Endothelial cell of umbilical vein (primary cell): ENCODE results near the gene EXT2.

Experiments
- EZH2 ChIP-seq: IDR thresholded peaks from 2 replicates; pipeline ENCODE4 v1.6.1; 2012; ENCODE audit warnings: borderline replicate concordance, low read depth, mild to moderate bottlenecking, moderate library complexity, low read length, inconsistent platforms; ENCODE audit not compliant: severe bottlenecking
- JUN ChIP-seq: IDR thresholded peaks from 2 replicates; pipeline ENCODE4 v1.6.1; 2011; ENCODE audit warnings: borderline replicate concordance, low read depth; ENCODE audit not compliant: insufficient read length, insufficient read depth
- POLR2A ChIP-seq: IDR thresholded peaks from 2 replicates; pipeline ENCODE4 v1.6.1; 2012; ENCODE audit warnings: low read depth, mild to moderate bottlenecking, control low read depth, low read length
- TF ChIP-seq, protein P1 (sequence below), 2 donors: IDR thresholded peaks; 1 replicate in 1 of 2; 2 replicates in 1 of 2; pipeline ENCODE4 v1.5.1; 2011; ENCODE audit warnings: low read length in 2 of 2, mild to moderate bottlenecking in 2 of 2, moderate library complexity in 2 of 2, control low read depth in 1 of 2, inconsistent platforms in 1 of 2, low read depth in 1 of 2; ENCODE audit not compliant: insufficient read depth in 1 of 2; ENCODE audit errors: extremely low read depth in 1 of 2

DNA sequence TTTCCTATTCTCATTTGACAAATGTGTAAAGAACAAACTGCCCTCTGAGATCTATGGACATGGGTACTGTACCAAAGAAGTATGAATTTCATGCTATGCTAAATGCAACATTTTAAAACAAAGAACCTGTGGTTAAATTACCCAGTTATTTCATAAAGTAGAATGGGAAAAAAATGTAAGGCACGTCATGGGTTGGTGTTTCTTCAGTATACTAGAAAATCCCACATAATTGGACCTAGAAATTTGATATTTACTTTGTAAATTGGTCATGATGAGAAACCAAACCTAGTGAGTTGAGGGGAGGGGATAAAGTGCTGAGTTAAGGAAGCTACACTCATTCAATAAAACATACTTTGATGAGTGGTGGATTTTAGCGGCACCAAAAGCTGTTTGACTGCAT lies 110.4 kb downstream of the EXT2 start:
- TF ChIP-seq, protein P1, sequence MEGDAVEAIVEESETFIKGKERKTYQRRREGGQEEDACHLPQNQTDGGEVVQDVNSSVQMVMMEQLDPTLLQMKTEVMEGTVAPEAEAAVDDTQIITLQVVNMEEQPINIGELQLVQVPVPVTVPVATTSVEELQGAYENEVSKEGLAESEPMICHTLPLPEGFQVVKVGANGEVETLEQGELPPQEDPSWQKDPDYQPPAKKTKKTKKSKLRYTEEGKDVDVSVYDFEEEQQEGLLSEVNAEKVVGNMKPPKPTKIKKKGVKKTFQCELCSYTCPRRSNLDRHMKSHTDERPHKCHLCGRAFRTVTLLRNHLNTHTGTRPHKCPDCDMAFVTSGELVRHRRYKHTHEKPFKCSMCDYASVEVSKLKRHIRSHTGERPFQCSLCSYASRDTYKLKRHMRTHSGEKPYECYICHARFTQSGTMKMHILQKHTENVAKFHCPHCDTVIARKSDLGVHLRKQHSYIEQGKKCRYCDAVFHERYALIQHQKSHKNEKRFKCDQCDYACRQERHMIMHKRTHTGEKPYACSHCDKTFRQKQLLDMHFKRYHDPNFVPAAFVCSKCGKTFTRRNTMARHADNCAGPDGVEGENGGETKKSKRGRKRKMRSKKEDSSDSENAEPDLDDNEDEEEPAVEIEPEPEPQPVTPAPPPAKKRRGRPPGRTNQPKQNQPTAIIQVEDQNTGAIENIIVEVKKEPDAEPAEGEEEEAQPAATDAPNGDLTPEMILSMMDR (IDR thresholded peaks at IDR 0.05; ENCODE audit: extremely low read depth in 1 of 2, insufficient read depth in 1 of 2, low read depth in 1 of 2, low read length in 2 of 2) = no peak
- TF ChIP-seq POLR2A = no peak
- TF ChIP-seq EZH2 = no peak
- no peak for TF ChIP-seq JUN
